GM12878 (cell line): ENCODE measurements around the gene DNAJC13. TPM values are rescaled to one million over a fixed set of nuclear protein-coding genes. Genes with fewer than 3 reads are reported as not detected.

Experiments
- ATAC-seq: fragments of 200-7000 bp; cut with Tn5 transposase; 3 replicates; pipeline ENCODE4 v1.9.1; 2020; ENCODE audit warnings: mild to moderate bottlenecking, moderate library complexity
- BruUV-seq: library from RNA; stranded (reverse); fragments of 400-500 nt; replicated peaks from 2 replicates; lab custom pipeline; 2021; lab: Mats Ljungman, UMichigan
- CTCF ChIA-PET: fragments of 300-600 bp; sonication (Branson Sonifier 250); formaldehyde crosslinking; extraction: SDS; loops from one replicate; lab custom pipeline; 2021; ENCODE audit warnings: inconsistent platforms; lab: Yijun Ruan, JAX
- POLR2A ChIA-PET: fragments of 350-600 bp; formaldehyde crosslinking; extraction: SDS; loops from one replicate; lab custom pipeline; 2021; ENCODE audit warnings: inconsistent platforms; lab: Charles Lee
- RAD21 ChIA-PET: fragments of 300-600 bp; sonication (Branson Sonifier 250); formaldehyde crosslinking; loops from one replicate; lab custom pipeline; 2023; ENCODE audit warnings: antibody characterized with exemption; ENCODE audit not compliant: unreplicated experiment; lab: Charles Lee
- SMC1A ChIA-PET: fragments of 300-600 bp; sonication (Branson Sonifier 250); formaldehyde crosslinking; loops from one replicate; lab custom pipeline; 2023; ENCODE audit not compliant: unreplicated experiment, uncharacterized antibody; lab: Charles Lee
- DNase-seq: peaks from one replicate; pipeline ENCODE4 v3.0.0-alpha.2; 2011; ENCODE audit warnings: low read depth, low spot score
- FAIRE-seq: peaks from 3 replicates; lab custom pipeline; 2011; peaks lifted over from hg19 to GRCh38; lab: Jason Lieb, UNC
- H2AFZ ChIP-seq: 2 replicates; pipeline ENCODE4 v1.6.0; 2011; ENCODE audit warnings: low read depth, low read length, control low read depth; ENCODE audit not compliant: control insufficient read depth
- H3K27ac ChIP-seq: 2 replicates; pipeline ENCODE4 v1.5.1; 2011; ENCODE audit warnings: control low read depth; ENCODE audit not compliant: control insufficient read depth, insufficient read depth
- H3K27me3 ChIP-seq, 2 experiments: replicated peaks in 1 of 2; 2 replicates each; pipeline versions ENCODE4 v1.6.0 to v1.6.1; 2011; ENCODE audit warnings: low read length in 1 of 2; ENCODE audit not compliant: control insufficient read depth in 2 of 2, insufficient read depth in 2 of 2
- H3K36me3 ChIP-seq, 2 experiments: 2 replicates each; pipeline ENCODE4 v1.5.1; 2011; ENCODE audit warnings: low read length in 1 of 2; ENCODE audit not compliant: control insufficient read depth in 2 of 2, insufficient read depth in 2 of 2
- H3K4me1 ChIP-seq: 2 replicates; pipeline ENCODE4 v1.6.1; 2011; ENCODE audit warnings: mild to moderate bottlenecking, low read length, moderate library complexity, mixed read lengths; ENCODE audit not compliant: control insufficient read depth, insufficient read depth
- H3K4me2 ChIP-seq: 2 replicates; pipeline ENCODE4 v1.6.0; 2011; ENCODE audit warnings: control low read depth; ENCODE audit not compliant: control insufficient read depth, insufficient read depth
- H3K4me3 ChIP-seq: fragments of 200-600 bp; sonication (generic); 2 replicates; pipeline ENCODE4 v1.5.1; 2016
- H3K79me2 ChIP-seq: 2 replicates; pipeline ENCODE4 v1.6.0; 2011; ENCODE audit warnings: low read length; ENCODE audit not compliant: control insufficient read depth, insufficient read depth
- H3K9ac ChIP-seq: 2 replicates; pipeline ENCODE4 v1.8.0; 2011; ENCODE audit warnings: low read length, control low read depth, mixed read lengths; ENCODE audit not compliant: control insufficient read depth, insufficient read depth
- H3K9me3 ChIP-seq: replicated peaks from 3 replicates; pipeline ENCODE4 v1.5.1; 2011; ENCODE audit warnings: mild to moderate bottlenecking, low read length; ENCODE audit not compliant: control insufficient read depth, insufficient read depth
- H4K20me1 ChIP-seq: 2 replicates; pipeline ENCODE4 v1.6.0; 2011; ENCODE audit not compliant: control insufficient read depth, insufficient read depth
- FOXK2 ChIP-seq: fragments of 450-650 bp; IDR thresholded peaks from 2 replicates; pipeline ENCODE4 v1.6.1; 2017; ENCODE audit warnings: mild to moderate bottlenecking, moderate library complexity
- NFXL1 ChIP-seq: fragments of 450-650 bp; IDR thresholded peaks from 2 replicates; pipeline ENCODE4 v1.6.1; 2017; ENCODE audit warnings: antibody characterized with exemption, mild to moderate bottlenecking, borderline replicate concordance
- ZNF592 ChIP-seq: fragments of 450-650 bp; IDR thresholded peaks from 2 replicates; pipeline ENCODE4 v1.6.1; 2017; ENCODE audit warnings: mild to moderate bottlenecking, moderate library complexity
- WGBS: methylation state at CpG from one replicate; pipeline ENCODE4 v1.1.6; 2016; ENCODE audit warnings: low lambda C conversion rate; ENCODE audit not compliant: insufficient replicate concordance, insufficient coverage; ENCODE audit errors: missing lambda C conversion rate; 5-methylcytosine and 5-hydroxymethylcytosine counted together
- in situ Hi-C: fragments of 300-500 bp; cut with MboI; formaldehyde crosslinking; loops from 9 replicates; pipeline ENCODE4 v1.14.3; 2018; ENCODE audit warnings: mixed read lengths
- intact Hi-C: fragments of 100-400 bp; cut with micrococcal nuclease; formaldehyde crosslinking; loops from one replicate; pipeline ENCODE4 v1.14.2; 2022; ENCODE audit not compliant: unreplicated experiment
- polyA plus RNA-seq, 11 experiments: library from polyadenylated mRNA; depleted of rRNA in 4 of 11; unstranded in 6 of 11; stranded (reverse) in 5 of 11; fragments of >200 nt; fragmentation: Nextera tagmentation in 4 of 11; fragmentation: Illumina TruSeq in 1 of 11; extraction: Ambion mirVana in 4 of 11; extraction: Trizol in 1 of 11; gene quantifications; 1 replicate in 1 of 11; 2 replicates in 10 of 11; pipeline versions ENCODE4 v1.2.1 to v1.2.3, GENCODE V29; 2011 to 2016; ENCODE audit warnings: inconsistent platforms in 2 of 11, missing spikeins in 2 of 11, low read depth in 1 of 11
- total RNA-seq, 4 experiments: library from RNA; depleted of rRNA in 3 of 4; stranded (reverse); fragments of >200 nt in 3 of 4; fragmentation: Illumina TruSeq in 1 of 4; extraction: Trizol in 1 of 4; gene quantifications; 2 replicates each; pipeline versions ENCODE4 v1.2.1 to v1.2.3, GENCODE V29; 2013 to 2021

DNAJC13 gene
- total and polyA plus RNA-seq, 10 of the 15 experiments (the other 5 are each of a cell fraction or from before 2014, with no cell fraction given) = 8.3 to 33.9 (median 17.0) TPM

GRCh38 chr3:132573797-132574211, 156.5 kb downstream of the DNAJC13 start:
- SMC1A ChIA-PET = no interaction called here
- no peak overlapping the region for H3K27ac ChIP-seq
- WGBS = 97% methylated on average over 5 of the region's 5 CpGs
- no peak overlapping the region for H3K9ac ChIP-seq
- no peak overlapping the region for H3K4me3 ChIP-seq
- intact Hi-C loops (no loop called here), in situ Hi-C loops (no loop called here)
- no peaks in the 10 kb centered on the region for H3K9me3 ChIP-seq
- POLR2A ChIA-PET = no interaction called here
- H3K79me2 ChIP-seq = no peaks in the 10 kb centered on the region
- ATAC-seq (no peak), DNase-seq (no peak), FAIRE-seq (no peak)
- TF ChIP-seq ZNF592 (no peak), FOXK2 (no peak), NFXL1 (no peak)
- H3K27me3 ChIP-seq = no peaks in the 10 kb centered on the region
- H4K20me1 ChIP-seq = no peaks in the 10 kb centered on the region
- H3K36me3 ChIP-seq = no peaks in the 10 kb centered on the region; a peak in 2 of 4 replicates
- no peak overlapping the region for H2AFZ ChIP-seq
- no peak overlapping the region for H3K4me2 ChIP-seq
- CTCF ChIA-PET = no interaction called here
- no peaks in the 10 kb centered on the region for H3K4me1 ChIP-seq
- BruUV-seq = no TSS peak
- RAD21 ChIA-PET = no interaction called here
